ENCODE measurements around the gene PRTN3.
A peak's percentile ranks its signal among the peaks of the same experiment; 100 is the strongest.

PRTN3 gene

DNA sequence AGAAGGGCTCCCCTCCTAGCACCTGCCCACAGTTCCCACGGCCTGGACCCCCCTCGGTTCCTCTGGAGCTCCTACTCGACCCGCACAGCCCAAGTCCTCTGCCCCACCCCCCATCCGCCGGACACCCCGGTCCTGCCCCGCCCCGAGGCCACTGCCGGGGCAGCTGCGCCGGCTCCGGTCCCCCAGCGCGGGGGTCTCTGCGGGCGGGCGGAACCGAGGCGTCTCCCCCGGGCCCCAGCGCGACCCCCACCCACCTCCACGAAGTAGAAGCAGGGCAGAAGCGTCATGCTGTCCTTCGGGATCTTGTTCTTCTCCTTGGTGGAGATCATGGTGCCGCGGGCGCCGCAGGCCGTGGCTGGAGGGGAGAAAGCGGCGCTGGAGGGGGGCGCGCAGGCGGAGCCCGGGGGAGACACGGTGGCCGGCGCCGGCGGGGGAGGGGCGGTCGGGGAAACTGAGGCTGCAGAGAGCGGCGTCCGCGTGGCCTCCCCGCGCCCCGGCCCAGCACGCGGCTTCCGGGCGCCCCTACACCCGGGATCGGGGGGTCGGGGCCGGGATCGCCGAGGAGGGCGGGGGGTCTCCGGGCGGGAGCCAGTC lies 19.5 kb upstream of the PRTN3 start:
- DNase-seq (ENCODE audit: low read depth), result no peak
- H3K4me3 ChIP-seq (ENCODE audit: control insufficient read depth, low read depth, low read length), result peak overlapping the region; percentile 28
- TF ChIP-seq, protein P1, sequence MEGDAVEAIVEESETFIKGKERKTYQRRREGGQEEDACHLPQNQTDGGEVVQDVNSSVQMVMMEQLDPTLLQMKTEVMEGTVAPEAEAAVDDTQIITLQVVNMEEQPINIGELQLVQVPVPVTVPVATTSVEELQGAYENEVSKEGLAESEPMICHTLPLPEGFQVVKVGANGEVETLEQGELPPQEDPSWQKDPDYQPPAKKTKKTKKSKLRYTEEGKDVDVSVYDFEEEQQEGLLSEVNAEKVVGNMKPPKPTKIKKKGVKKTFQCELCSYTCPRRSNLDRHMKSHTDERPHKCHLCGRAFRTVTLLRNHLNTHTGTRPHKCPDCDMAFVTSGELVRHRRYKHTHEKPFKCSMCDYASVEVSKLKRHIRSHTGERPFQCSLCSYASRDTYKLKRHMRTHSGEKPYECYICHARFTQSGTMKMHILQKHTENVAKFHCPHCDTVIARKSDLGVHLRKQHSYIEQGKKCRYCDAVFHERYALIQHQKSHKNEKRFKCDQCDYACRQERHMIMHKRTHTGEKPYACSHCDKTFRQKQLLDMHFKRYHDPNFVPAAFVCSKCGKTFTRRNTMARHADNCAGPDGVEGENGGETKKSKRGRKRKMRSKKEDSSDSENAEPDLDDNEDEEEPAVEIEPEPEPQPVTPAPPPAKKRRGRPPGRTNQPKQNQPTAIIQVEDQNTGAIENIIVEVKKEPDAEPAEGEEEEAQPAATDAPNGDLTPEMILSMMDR (IDR thresholded peaks at IDR 0.05; ENCODE audit: control insufficient read depth, insufficient read depth, low read depth, low read length, missing control alignments), result no peak

DNA sequence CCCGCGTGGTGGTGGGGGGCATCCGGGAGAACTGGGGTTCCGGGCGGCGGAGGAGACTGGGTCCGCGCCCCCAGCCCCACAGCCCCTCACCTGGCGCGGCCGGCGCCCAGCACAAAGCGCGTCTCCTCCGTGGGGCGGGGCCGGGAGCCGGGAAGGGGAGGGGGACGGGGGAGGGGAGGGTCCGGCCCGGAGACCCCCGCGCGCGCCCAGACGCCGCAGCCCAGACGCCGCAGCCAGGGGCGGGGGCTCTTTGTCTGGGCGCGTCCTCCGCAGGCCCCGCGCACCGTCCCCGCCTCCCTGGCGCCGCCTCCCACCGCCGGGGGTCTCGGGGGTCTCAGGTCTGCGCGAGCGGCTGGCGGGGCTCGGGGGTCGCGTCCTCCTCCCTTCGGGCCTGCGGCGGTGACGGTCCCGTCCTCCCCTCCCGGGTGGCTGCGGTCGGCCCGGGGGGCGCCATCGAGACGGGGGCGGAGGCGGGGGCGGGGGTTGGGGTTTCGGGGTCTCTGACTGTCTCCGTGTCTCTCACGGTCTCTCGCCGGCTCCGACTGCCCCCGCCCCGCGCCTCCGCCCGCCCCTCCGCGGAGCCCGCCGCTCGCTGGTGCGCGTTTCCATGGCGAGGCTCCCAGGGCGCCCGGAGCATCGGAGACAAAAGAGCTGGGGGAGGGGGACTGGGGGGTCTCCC lies 18.8 kb upstream of the PRTN3 start, which contains the start of gene PLPPR3:
TSS of gene PLPPR3 (minus strand) at position 131 of the 679 bp plus-strand sequence. CDS start 396 bp downstream, outside the sequence.
- no peak for DNase-seq (ENCODE audit: low read depth)
- TF ChIP-seq, protein P1 (IDR thresholded peaks at IDR 0.05; ENCODE audit: control insufficient read depth, insufficient read depth, low read depth, low read length, missing control alignments), result no peak
- H3K4me3 ChIP-seq (ENCODE audit: control insufficient read depth, low read depth, low read length), result peak within 1 kb of the TSS; percentile 28

DNA sequence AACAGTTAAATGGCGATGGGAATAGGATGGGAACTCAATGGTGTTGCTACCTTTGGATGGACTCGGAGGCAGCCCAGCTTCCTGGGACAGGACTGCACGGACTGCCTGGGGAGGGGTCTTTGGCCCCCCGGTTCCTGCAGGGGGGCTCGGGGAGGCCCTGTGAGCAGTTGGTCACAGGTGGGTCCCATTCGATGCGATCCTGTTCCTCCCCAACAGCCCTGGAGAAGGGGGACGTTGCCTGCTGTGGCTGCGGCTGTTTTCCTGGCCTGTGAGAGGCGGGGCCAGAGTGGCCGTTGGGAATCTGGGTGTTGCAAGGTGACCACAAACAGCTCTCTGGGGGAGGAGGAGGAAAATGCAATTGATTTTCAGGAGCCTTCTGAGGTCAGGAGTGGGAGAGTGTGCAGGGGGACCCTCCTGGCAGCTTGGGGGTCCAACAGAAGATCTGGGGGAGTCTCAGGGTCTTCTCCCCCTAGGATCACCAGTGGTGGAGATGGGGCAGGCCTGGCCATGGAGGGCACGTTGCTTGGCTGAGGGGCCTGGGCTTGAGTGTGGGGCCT lies 17.2 kb upstream of the PRTN3 start:
- DNase-seq (ENCODE audit: low read depth), result no peak
- H3K4me3 ChIP-seq (ENCODE audit: control insufficient read depth, low read depth, low read length), result no peak overlapping the region
- TF ChIP-seq, protein P1 (IDR thresholded peaks at IDR 0.05; ENCODE audit: control insufficient read depth, insufficient read depth, low read depth, low read length, missing control alignments), result no peak

DNA sequence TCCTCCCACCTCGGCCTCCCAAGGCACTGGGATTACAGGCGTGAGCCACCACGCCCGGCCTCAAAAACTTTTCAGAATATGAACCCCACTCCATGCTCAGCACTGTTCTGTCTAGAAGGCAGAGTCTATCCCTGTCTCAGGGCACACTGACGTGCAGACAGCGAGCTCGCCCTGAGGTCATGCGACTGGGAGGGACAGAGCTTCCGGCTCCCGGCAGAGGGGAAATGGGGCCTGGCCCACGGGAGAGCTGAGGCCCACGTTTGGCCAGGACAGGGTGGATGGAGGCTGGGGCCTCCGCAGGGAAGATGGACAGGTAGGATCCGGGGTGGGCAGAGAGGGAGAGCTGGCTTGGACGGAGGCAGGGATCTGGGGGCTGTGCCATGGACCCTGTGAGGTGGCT lies 15.9 kb upstream of the PRTN3 start:
- H3K4me3 ChIP-seq (ENCODE audit: control insufficient read depth, low read depth, low read length), result no peak overlapping the region
- TF ChIP-seq, protein P1 (IDR thresholded peaks at IDR 0.05; ENCODE audit: control insufficient read depth, insufficient read depth, low read depth, low read length, missing control alignments), result no peak
- DNase-seq (ENCODE audit: low read depth), result no peak

DNA sequence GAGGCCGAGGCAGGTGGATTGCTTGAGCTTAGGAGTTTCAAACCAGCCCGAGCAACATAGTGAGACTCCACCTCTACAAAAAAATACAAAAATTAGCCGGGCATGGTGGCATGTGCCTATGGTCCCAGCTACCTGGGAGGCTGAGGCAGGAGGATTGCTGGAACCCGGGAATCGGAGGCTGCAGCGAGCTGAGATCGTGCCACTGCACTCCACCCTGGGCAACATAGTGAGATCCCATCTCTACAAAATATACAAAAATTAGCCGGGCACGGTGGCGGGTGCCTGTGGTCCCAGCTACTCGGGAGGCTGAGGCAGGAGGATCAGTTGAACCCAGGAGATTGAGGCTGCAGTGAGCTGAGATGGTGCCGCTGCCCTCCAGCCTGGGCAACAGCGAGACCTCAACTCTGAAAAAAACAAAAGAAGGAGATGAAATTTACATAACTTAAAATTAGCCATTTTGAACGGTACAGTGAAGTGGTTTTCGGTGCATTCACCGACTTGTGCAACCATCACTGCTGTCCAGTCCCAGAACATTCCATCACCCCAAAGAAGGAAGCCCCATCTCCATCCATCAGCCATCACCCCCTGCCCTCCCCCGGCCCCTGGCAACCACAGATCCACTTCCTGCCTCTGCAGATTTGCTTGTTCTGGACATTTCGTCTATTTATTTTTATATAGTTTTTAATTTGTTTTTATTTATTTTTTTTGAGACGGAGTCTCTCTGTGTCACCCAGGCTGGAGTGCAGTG lies 14.7 kb upstream of the PRTN3 start:
- TF ChIP-seq, protein P1 (IDR thresholded peaks at IDR 0.05; ENCODE audit: control insufficient read depth, insufficient read depth, low read depth, low read length, missing control alignments), result no peak
- no peak overlapping the region for H3K4me3 ChIP-seq (ENCODE audit: control insufficient read depth, low read depth, low read length)
- no peak for DNase-seq (ENCODE audit: low read depth)

DNA sequence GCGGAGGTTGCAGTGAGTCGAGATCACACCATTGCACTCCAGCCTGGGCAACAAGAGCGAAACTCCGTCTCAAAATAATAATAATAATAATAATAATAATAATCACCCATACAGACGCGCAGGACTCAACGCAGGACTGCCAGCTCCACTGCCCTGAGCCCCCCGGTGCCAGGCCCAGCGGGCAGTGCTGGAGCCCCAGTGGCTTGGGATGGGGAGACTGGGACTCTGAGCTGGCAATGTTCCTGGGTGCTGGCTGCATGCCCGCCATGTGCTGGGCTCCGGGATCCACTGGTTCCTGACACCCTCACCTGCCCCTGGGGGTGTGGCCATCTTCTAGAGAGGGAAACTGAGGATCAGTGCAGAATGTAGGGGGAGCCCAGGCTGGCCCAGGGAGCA lies 13.5 kb upstream of the PRTN3 start:
- no peak for DNase-seq (ENCODE audit: low read depth)
- H3K4me3 ChIP-seq (ENCODE audit: control insufficient read depth, low read depth, low read length), result no peak overlapping the region
- TF ChIP-seq, protein P1 (IDR thresholded peaks at IDR 0.05; ENCODE audit: control insufficient read depth, insufficient read depth, low read depth, low read length, missing control alignments), result no peak
